Measurements from ENCODE around the gene PLCG1.

DNA sequence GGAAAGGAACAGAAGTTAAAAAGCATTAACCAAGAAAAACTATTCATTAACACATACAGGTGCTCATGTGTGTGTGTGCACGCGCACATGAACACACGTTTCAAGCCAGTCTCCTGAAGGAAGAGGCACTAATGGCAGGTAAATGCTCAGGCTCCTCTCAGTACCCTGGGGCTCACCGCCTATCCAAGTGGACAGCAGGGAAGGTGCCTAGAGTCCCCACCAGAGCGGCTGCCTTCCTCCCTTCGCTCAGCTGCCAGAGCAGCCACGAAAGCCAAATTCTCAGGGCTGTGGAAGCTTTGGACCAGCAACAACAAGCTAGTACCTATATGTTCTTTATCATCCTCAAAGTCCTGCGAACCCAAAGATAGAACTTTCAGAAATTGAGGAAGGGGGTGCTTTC, 42.6 kb downstream of the PLCG1 start:
- TF ChIP-seq, protein P1, sequence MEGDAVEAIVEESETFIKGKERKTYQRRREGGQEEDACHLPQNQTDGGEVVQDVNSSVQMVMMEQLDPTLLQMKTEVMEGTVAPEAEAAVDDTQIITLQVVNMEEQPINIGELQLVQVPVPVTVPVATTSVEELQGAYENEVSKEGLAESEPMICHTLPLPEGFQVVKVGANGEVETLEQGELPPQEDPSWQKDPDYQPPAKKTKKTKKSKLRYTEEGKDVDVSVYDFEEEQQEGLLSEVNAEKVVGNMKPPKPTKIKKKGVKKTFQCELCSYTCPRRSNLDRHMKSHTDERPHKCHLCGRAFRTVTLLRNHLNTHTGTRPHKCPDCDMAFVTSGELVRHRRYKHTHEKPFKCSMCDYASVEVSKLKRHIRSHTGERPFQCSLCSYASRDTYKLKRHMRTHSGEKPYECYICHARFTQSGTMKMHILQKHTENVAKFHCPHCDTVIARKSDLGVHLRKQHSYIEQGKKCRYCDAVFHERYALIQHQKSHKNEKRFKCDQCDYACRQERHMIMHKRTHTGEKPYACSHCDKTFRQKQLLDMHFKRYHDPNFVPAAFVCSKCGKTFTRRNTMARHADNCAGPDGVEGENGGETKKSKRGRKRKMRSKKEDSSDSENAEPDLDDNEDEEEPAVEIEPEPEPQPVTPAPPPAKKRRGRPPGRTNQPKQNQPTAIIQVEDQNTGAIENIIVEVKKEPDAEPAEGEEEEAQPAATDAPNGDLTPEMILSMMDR (IDR thresholded peaks at IDR 0.05): no peak
- no peak for TF ChIP-seq POLR2A (IDR thresholded peaks at IDR 0.05)

Measured in body of pancreas (tissue), 4 donors.